Measurements from ENCODE around the gene GNAS-AS1.

Gene GNAS-AS1

GRCh38 chr20:58803533-58803932, 47.2 kb downstream of the GNAS-AS1 start:
- no peak for DNase-seq (ENCODE audit: low read depth)
- H3K4me3 ChIP-seq (ENCODE audit: control insufficient read depth, low read depth, low read length) = no peak overlapping the region
- no peak for TF ChIP-seq CTCF (conservative IDR thresholded peaks at IDR 0.05; ENCODE audit: control insufficient read depth, insufficient read depth, low read depth, low read length)

- TF ChIP-seq CTCF (conservative IDR thresholded peaks at IDR 0.05; ENCODE audit: control insufficient read depth, insufficient read depth, low read depth, low read length) = no peak
- no peak for DNase-seq (ENCODE audit: low read depth)
- H3K4me3 ChIP-seq (ENCODE audit: control insufficient read depth, low read depth, low read length) = no peak overlapping the region
Observed at GRCh38 chr20:58802061-58802460, 48.6 kb downstream of the GNAS-AS1 start.

GRCh38 chr20:58800134-58800871, 50.4 kb downstream of the GNAS-AS1 start:
- no peak for TF ChIP-seq CTCF (conservative IDR thresholded peaks at IDR 0.05; ENCODE audit: control insufficient read depth, insufficient read depth, low read depth, low read length)
- no peak overlapping the region for H3K4me3 ChIP-seq (ENCODE audit: control insufficient read depth, low read depth, low read length)
- DNase-seq (ENCODE audit: low read depth) = no peak

- no peak for DNase-seq (ENCODE audit: low read depth)
- H3K4me3 ChIP-seq (ENCODE audit: control insufficient read depth, low read depth, low read length) = no peak overlapping the region
- TF ChIP-seq CTCF (conservative IDR thresholded peaks at IDR 0.05; ENCODE audit: control insufficient read depth, insufficient read depth, low read depth, low read length) = no peak
Observed at GRCh38 chr20:58797371-58798338, 53.0 kb downstream of the GNAS-AS1 start.

GRCh38 chr20:58795923-58796245, 54.8 kb downstream of the GNAS-AS1 start:
- H3K4me3 ChIP-seq (ENCODE audit: control insufficient read depth, low read depth, low read length) = no peak overlapping the region
- no peak for DNase-seq (ENCODE audit: low read depth)
- TF ChIP-seq CTCF (conservative IDR thresholded peaks at IDR 0.05; ENCODE audit: control insufficient read depth, insufficient read depth, low read depth, low read length) = no peak

GRCh38 chr20:58795181-58795922, 55.4 kb downstream of the GNAS-AS1 start:
- DNase-seq (ENCODE audit: low read depth) = no peak
- TF ChIP-seq CTCF (conservative IDR thresholded peaks at IDR 0.05; ENCODE audit: control insufficient read depth, insufficient read depth, low read depth, low read length) = no peak
- no peak overlapping the region for H3K4me3 ChIP-seq (ENCODE audit: control insufficient read depth, low read depth, low read length)

All from fibroblast of mammary gland (primary cell).